Tibial artery (tissue), 4 donors: ENCODE data around the gene RRP8.

Source experiments
- DNase-seq, 2 donors: peaks; one replicate each; pipeline ENCODE4 v3.0.0-alpha.2; 2019
- H3K27ac ChIP-seq, 2 donors: fragments of 200-600 bp; sonication (generic) in 1 of 2; 1 replicate in 1 of 2; 2 replicates in 1 of 2; pipeline ENCODE4 v1.5.1; 2018 to 2019; ENCODE audit warnings: mild to moderate bottlenecking in 1 of 2
- H3K27me3 ChIP-seq, 2 donors: fragments of 200-600 bp; sonication (generic) in 1 of 2; one replicate each; pipeline versions ENCODE4 v1.5.1 to v1.6.0; 2016 to 2019
- H3K36me3 ChIP-seq, 3 donors: fragments of 200-600 bp; sonication (generic) in 2 of 3; one replicate each; pipeline ENCODE4 v1.5.1; 2016 to 2019; ENCODE audit warnings: mild to moderate bottlenecking in 2 of 3
- H3K4me1 ChIP-seq, 4 donors: fragments of 200-600 bp; sonication (generic) in 2 of 4; 1 replicate in 3 of 4; 2 replicates in 1 of 4; pipeline ENCODE4 v1.5.1; 2016 to 2019
- H3K4me3 ChIP-seq, 2 donors: fragments of 200-600 bp; sonication (generic) in 1 of 2; 1 replicate in 1 of 2; 2 replicates in 1 of 2; pipeline ENCODE4 v1.5.1; 2018 to 2019; ENCODE audit warnings: mild to moderate bottlenecking in 2 of 2
- H3K9me3 ChIP-seq, 3 donors: fragments of 200-600 bp; sonication (generic) in 1 of 3; one replicate each; pipeline ENCODE4 v1.5.1; 2016 to 2019
- intact Hi-C: fragments of 100-400 bp; cut with DNase I; formaldehyde crosslinking; loops from one replicate; pipeline ENCODE4 v1.15.0; 2023; ENCODE audit warnings: low total_unique reads
- TF ChIP-seq, protein P1 (sequence below), 2 experiments: fragments of 200-600 bp in 1 of 2; fragments of 450-650 bp in 1 of 2; IDR thresholded peaks; one replicate each; pipeline ENCODE4 v1.5.1; 2017 to 2019; ENCODE audit warnings: antibody characterized with exemption in 2 of 2, mild to moderate bottlenecking in 1 of 2, moderate library complexity in 1 of 2

The RRP8 gene

DNA sequence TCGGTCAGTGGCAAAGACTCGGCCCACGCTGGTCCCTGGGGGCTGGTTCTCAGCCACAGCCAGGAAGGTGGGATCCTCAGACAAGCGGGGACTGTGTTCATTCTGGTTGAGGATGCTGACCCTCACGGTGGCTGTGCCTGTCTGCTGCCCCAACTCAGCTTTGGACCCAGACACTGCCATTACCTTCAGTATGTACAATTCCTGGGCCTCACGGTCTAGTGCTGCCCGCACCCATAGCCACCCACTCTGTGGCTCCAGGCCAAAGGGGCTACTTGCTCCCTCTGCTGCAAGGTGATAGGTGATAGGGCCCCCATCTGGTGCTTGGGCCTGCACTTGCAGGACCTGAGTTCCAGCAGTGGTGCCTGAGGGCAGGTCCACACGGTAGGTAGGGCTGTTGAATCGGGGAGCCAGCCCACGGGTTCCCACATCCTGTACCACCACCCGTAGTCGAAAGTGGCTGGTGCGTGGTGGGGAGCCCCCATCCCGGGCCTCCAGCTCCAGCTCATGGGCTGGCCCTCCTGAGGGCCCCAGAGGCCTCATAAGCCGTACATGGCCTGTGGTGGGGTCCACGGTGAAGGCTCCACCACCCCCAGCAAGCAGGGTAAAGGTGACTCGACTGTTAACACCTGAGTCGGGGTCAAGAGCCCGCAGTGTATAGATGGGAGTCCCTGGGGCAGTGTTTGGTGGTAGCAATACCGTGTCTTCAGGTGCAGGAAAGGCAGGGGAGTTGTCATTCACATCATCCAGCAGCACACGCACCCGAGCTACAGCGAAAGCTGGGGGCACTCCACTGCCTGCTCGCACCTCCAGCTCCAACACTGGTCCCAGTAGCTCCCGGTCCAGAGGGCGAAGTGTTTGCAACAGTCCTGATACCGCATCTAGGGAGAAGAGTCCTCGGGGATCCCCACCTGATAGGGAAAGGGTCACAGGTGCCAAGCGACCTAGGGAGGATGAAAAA lies 29.0 kb upstream of the RRP8 start:
- TF ChIP-seq, protein P1, sequence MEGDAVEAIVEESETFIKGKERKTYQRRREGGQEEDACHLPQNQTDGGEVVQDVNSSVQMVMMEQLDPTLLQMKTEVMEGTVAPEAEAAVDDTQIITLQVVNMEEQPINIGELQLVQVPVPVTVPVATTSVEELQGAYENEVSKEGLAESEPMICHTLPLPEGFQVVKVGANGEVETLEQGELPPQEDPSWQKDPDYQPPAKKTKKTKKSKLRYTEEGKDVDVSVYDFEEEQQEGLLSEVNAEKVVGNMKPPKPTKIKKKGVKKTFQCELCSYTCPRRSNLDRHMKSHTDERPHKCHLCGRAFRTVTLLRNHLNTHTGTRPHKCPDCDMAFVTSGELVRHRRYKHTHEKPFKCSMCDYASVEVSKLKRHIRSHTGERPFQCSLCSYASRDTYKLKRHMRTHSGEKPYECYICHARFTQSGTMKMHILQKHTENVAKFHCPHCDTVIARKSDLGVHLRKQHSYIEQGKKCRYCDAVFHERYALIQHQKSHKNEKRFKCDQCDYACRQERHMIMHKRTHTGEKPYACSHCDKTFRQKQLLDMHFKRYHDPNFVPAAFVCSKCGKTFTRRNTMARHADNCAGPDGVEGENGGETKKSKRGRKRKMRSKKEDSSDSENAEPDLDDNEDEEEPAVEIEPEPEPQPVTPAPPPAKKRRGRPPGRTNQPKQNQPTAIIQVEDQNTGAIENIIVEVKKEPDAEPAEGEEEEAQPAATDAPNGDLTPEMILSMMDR (IDR thresholded peaks at IDR 0.05), result no peak
- no peak overlapping the region for H3K27ac ChIP-seq
- intact Hi-C loops, result no loop called here
- no peaks in the 10 kb centered on the region for H3K9me3 ChIP-seq
- peaks cover 11 to 63% (median 42%) of the 10 kb centered on the region in 3 donors for H3K36me3 ChIP-seq
- DNase-seq, result peak in 1 of 2 donors; percentile 44
- no peak overlapping the region for H3K4me3 ChIP-seq
- no peaks in the 10 kb centered on the region for H3K27me3 ChIP-seq
- H3K4me1 ChIP-seq, result peaks cover 0 to 27% (median 22%) of the 10 kb centered on the region in 4 donors

DNA sequence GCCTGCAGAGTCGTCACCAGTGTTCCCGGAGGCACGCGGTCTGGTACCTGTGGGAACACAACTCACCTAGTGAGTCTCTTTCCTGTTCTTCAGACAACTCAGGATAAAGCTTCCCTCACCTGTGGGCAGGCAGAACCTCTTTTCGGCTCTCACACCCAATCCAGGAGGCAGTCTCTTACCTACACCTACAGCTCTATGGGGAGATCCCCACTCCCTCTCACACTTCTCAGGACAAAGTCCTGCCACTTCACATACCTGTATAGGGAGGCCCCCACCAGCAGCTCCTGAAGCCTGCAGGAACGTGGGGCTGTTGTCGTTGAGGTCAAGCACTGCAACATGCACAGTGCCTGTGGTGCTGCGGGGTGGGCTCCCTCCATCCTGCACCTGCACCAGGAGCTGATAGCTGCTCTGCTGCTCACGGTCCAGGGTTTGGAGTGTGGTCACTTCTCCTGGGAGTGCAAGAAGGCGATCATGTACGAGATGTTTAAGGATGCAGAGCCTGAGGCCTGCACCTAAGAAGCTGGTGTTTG lies 28.0 kb upstream of the RRP8 start:
- H3K4me3 ChIP-seq, result no peak overlapping the region
- peaks cover 0 to 17% (median 14%) of the 10 kb centered on the region in 4 donors for H3K4me1 ChIP-seq
- no peak overlapping the region for H3K27ac ChIP-seq
- intact Hi-C loops, result no loop called here
- H3K36me3 ChIP-seq, result peaks cover 15 to 72% (median 52%) of the 10 kb centered on the region in 3 donors
- H3K27me3 ChIP-seq, result no peaks in the 10 kb centered on the region
- no peaks in the 10 kb centered on the region for H3K9me3 ChIP-seq
- DNase-seq, result peak in 1 of 2 donors; percentile 53
- TF ChIP-seq, protein P1 (IDR thresholded peaks at IDR 0.05), result no peak

DNA sequence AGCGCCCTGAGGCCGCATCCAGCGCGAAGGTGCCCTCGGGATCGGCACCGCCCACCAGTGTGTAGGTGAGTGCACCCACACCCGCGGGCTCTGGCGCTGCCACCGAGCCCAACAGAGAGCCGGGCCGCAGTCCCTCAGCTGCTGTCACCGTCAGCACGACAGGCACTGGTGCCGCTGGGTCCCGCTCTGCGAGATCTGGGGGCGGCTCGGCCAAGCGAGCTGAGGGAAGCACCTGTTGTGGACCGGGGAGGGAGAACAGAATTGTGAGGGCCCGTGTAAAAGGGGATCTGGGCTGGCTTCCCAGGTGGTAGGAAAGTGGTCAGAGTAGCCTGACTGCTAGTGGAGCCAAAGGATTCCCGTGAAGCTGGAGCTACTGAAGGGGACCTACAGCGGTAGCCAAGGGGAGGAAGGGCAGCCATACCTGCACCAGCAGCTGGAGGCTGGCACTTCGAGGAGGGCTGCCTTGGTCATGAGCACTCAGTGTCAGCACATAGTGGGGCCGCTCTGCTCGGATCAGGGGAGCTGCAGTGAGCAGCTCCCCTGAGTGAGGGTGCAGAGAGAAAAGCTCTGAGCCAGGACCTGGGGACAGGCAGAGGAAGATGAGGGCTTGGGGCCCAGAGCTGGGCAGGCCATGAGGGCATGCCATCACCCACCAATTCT lies 27.3 kb upstream of the RRP8 start:
- TF ChIP-seq, protein P1 (IDR thresholded peaks at IDR 0.05), result no peak
- Histone ChIP-seq H3K36me3 (peaks cover 20 to 79% (median 58%) of the 10 kb centered on the region in 3 donors), H3K27ac (no peak overlapping the region), H3K9me3 (no peaks in the 10 kb centered on the region), H3K27me3 (no peaks in the 10 kb centered on the region), H3K4me3 (no peak overlapping the region), H3K4me1 (peaks cover 0 to 10% (median 8%) of the 10 kb centered on the region in 4 donors)
- DNase-seq, result peak in 1 of 2 donors; percentile 56
- intact Hi-C loops, result no loop called here

DNA sequence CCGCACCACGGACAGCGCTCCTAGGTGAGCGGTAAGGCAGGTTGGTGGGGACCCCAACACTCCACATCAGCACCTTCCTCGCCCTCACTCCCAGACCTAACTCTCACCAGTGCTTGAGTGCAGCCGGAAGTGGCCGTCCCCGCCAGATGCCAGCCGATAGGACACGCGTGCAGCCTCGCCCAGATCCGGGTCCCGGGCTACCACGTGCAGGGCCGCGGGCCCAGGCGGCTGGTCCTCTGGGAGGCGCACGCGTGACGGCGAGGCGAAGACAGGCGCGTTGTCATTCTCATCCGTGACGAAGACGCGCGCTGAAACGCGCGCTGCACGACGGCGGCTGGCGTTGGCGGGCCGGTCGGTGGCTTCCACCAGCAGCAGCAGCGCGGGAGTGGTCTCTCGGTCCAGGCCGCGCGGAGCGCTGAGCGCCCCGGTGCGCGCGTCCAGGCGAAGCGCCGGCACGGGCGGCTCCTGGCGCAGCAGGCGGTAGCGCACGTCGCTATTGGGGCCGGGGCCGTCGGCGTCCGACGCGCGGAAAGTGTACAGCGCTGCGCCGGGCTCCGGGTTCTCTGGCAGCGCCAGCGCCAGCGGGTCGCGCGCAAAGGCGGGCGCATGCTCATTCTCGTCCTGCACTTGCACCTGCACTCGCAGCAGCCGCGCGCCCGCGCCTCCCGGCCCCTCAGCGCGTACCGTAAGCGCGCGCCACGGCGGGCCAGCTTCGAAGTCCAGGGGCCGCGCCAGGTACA lies 26.6 kb upstream of the RRP8 start:
- Histone ChIP-seq H3K4me1 (peaks cover 0 to 3% (median under 1%) of the 10 kb centered on the region in 4 donors), H3K27me3 (no peaks in the 10 kb centered on the region), H3K27ac (no peak overlapping the region), H3K9me3 (no peaks in the 10 kb centered on the region), H3K4me3 (no peak overlapping the region), H3K36me3 (peaks cover 23 to 86% (median 65%) of the 10 kb centered on the region in 3 donors)
- no peak for DNase-seq
- intact Hi-C loops, result no loop called here
- TF ChIP-seq, protein P1 (IDR thresholded peaks at IDR 0.05), result no peak

DNA sequence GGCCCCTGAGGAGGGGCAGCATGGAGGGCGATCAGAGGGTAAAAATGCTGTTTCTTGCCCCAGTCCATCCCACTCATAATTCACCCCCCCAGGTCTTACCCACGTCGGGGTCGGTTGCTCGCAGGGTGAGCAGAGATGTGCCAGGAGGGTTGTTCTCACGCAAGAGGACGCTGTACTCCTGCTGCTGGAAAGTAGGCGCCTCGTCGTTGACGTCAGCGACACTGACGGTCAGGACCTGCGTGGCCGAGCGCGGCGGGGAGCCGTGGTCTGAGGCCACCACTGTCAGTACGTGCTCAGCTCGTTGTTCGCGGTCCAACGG lies 26.1 kb upstream of the RRP8 start:
- peaks cover 23 to 91% (median 71%) of the 10 kb centered on the region in 3 donors for H3K36me3 ChIP-seq
- H3K27ac ChIP-seq, result no peak overlapping the region
- H3K9me3 ChIP-seq, result no peaks in the 10 kb centered on the region
- TF ChIP-seq, protein P1 (IDR thresholded peaks at IDR 0.05), result no peak
- H3K27me3 ChIP-seq, result no peaks in the 10 kb centered on the region
- no peak for DNase-seq
- H3K4me1 ChIP-seq, result no peaks in the 10 kb centered on the region
- H3K4me3 ChIP-seq, result no peak overlapping the region
- intact Hi-C loops, result no loop called here
